ENCODE results near the gene BAHCC1.

BAHCC1 gene

GRCh38 chr17:81445642-81446503, 50.6 kb downstream of the BAHCC1 start:
- DNase-seq = no peak

GRCh38 chr17:81447331-81447933, 52.2 kb downstream of the BAHCC1 start:
- DNase-seq = no peak

- no peak for DNase-seq
Observed at GRCh38 chr17:81448442-81448841, 53.2 kb downstream of the BAHCC1 start.

- no peak for DNase-seq
Observed at GRCh38 chr17:81448950-81449349, 53.7 kb downstream of the BAHCC1 start.

- DNase-seq = no peak
Observed at GRCh38 chr17:81449351-81449750, 54.1 kb downstream of the BAHCC1 start.

- DNase-seq = no peak
Observed at GRCh38 chr17:81451823-81452222, 56.6 kb downstream of the BAHCC1 start.

- no peak for DNase-seq
Observed at GRCh38 chr17:81452551-81452950, 57.3 kb downstream of the BAHCC1 start.

- DNase-seq = peak; percentile 73
Observed at GRCh38 chr17:81453076-81453475, 57.8 kb downstream of the BAHCC1 start.

GRCh38 chr17:81453712-81454111, 58.5 kb downstream of the BAHCC1 start:
- DNase-seq = no peak

GRCh38 chr17:81454473-81454872, 59.2 kb downstream of the BAHCC1 start:
- DNase-seq = no peak

GRCh38 chr17:81455387-81455786, 60.1 kb downstream of the BAHCC1 start:
- DNase-seq = no peak

- DNase-seq = no peak
Observed at GRCh38 chr17:81456091-81456490, 60.8 kb downstream of the BAHCC1 start.

GRCh38 chr17:81456798-81457197, 61.5 kb downstream of the BAHCC1 start:
- DNase-seq = no peak

GRCh38 chr17:81457401-81457800, 62.1 kb downstream of the BAHCC1 start:
- no peak for DNase-seq

- DNase-seq = no peak
Observed at GRCh38 chr17:81457917-81458555, 62.8 kb downstream of the BAHCC1 start.

GRCh38 chr17:81458628-81459027, 63.4 kb downstream of the BAHCC1 start:
- DNase-seq = no peak

GRCh38 chr17:81459224-81459623, 64.0 kb downstream of the BAHCC1 start:
- no peak for DNase-seq

- no peak for DNase-seq
Observed at GRCh38 chr17:81459864-81460263, 64.6 kb downstream of the BAHCC1 start.

GRCh38 chr17:81460856-81461460, 65.7 kb downstream of the BAHCC1 start:
- DNase-seq = no peak

GRCh38 chr17:81461607-81462500, 66.6 kb downstream of the BAHCC1 start:
- DNase-seq = no peak

GRCh38 chr17:81462506-81463125, 67.4 kb downstream of the BAHCC1 start:
- DNase-seq = no peak

- no peak for DNase-seq
Observed at GRCh38 chr17:81463506-81463905, 68.2 kb downstream of the BAHCC1 start.

All from NCI-H1105 treated with DMSO at 0.1 percent for 48 hours (cell line).